Measurements from ENCODE around the gene DNMT3A. TPM values are rescaled to one million over a fixed set of nuclear protein-coding genes. Genes with fewer than 3 reads are reported as not detected.

Gene DNMT3A
- total and polyA plus RNA-seq, 2 experiments from 2014 or later: 2.5 to 18.4 TPM

DNA sequence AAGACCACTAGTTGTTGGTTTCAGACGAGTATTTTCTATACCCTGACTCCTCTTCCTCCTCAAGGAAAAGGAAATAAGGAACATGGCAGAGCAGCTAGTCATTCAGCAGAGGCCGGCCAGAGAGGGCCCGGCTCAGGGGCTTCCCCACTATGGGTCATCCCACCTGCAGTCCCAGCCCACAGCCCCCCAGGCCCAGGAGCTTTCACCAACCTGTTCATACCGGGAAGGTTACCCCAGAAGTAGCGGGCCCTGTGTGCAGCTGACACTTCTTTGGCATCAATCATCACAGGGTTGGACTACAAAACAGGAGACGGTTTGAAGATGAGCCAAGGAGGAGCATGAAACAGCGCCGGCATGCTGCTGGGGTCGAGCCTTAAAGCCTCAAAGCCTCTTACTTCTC is 102.8 kb downstream of the DNMT3A start:
- Histone ChIP-seq H3F3A (ENCODE audit: insufficient read depth) (no peaks in the 10 kb centered on the region), H3K36me3 (ENCODE audit: low read depth) (no peaks in the 10 kb centered on the region; the same call in 1 of the 2 replicates), H3K27ac (no peak overlapping the region), H3K9me2 (ENCODE audit: insufficient read depth) (no peaks in the 10 kb centered on the region), H3K4me2 (ENCODE audit: unreplicated experiment) (no peak overlapping the region), H3K9me3 (ENCODE audit: low read depth) (no peaks in the 10 kb centered on the region), H3K9ac (no peak overlapping the region), H3K4me3 (no peak overlapping the region), H4K20me1 (ENCODE audit: insufficient read depth) (no peaks in the 10 kb centered on the region), H3K79me2 (ENCODE audit: insufficient read depth) (no peaks in the 10 kb centered on the region), H2AFZ (no peak overlapping the region), H3K27me3 (replicated peaks; ENCODE audit: insufficient read depth) (no peaks in the 10 kb centered on the region), H3K4me1 (ENCODE audit: insufficient read depth) (no peaks in the 10 kb centered on the region)
- no peak for DNase-seq
- 88% methylated on average over 9 of the region's 9 CpGs for WGBS, 2 experiments (ENCODE audit: low coverage in 1 of 2, low lambda C conversion rate in 2 of 2, missing lambda C conversion rate in 2 of 2)
- in situ Hi-C loops (cut with MboI): no loop called here
- TF ChIP-seq EZH2 (IDR thresholded peaks at IDR 0.05; ENCODE audit: insufficient read depth, poor library complexity, severe bottlenecking) (no peak), EZH2phosphoT487 (IDR thresholded peaks at IDR 0.05; ENCODE audit: insufficient read depth, low read depth) (no peak)

DNA sequence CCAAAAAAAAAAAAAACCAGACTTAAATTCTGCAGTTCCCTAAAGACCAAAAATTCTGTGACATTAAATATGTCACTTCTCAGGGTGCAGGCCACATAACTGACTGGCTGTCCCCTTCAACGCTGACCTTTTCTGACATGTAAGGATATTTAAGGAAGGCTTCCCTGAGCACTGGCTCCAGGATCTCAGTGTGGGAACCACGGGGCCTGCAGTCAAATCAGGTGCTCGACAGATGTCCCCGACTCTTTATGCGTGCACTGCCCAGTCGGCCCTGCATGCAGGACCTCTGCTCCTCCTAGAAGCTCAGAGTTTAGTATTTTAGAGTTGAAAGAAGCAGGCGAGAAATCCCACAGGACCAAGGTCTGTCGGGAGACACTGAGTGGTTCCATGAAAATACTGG is 104.0 kb downstream of the DNMT3A start:
- TF ChIP-seq EZH2 (IDR thresholded peaks at IDR 0.05; ENCODE audit: insufficient read depth, poor library complexity, severe bottlenecking) (no peak), EZH2phosphoT487 (IDR thresholded peaks at IDR 0.05; ENCODE audit: insufficient read depth, low read depth) (no peak)
- no peaks in the 10 kb centered on the region for H3K9me3 ChIP-seq (ENCODE audit: low read depth)
- no peak for DNase-seq
- H3K9me2 ChIP-seq (ENCODE audit: insufficient read depth): no peaks in the 10 kb centered on the region
- no peak overlapping the region for H3K4me3 ChIP-seq
- 83 to 90% methylated on average over 8 of the region's 8 CpGs for WGBS, 2 experiments (ENCODE audit: low coverage in 1 of 2, low lambda C conversion rate in 2 of 2, missing lambda C conversion rate in 2 of 2)
- H3K4me1 ChIP-seq (ENCODE audit: insufficient read depth): no peaks in the 10 kb centered on the region
- H3K4me2 ChIP-seq (ENCODE audit: unreplicated experiment): no peak overlapping the region
- no peaks in the 10 kb centered on the region for H3K79me2 ChIP-seq (ENCODE audit: insufficient read depth)
- H4K20me1 ChIP-seq (ENCODE audit: insufficient read depth): no peaks in the 10 kb centered on the region
- no peaks in the 10 kb centered on the region; the same call in 1 of the 2 replicates for H3K36me3 ChIP-seq (ENCODE audit: low read depth)
- no peak overlapping the region for H3K27ac ChIP-seq
- no peaks in the 10 kb centered on the region for H3K27me3 ChIP-seq (replicated peaks; ENCODE audit: insufficient read depth)
- no peaks in the 10 kb centered on the region for H3F3A ChIP-seq (ENCODE audit: insufficient read depth)
- no peak overlapping the region for H2AFZ ChIP-seq
- in situ Hi-C loops (cut with MboI): no loop called here
- no peak overlapping the region for H3K9ac ChIP-seq

DNA sequence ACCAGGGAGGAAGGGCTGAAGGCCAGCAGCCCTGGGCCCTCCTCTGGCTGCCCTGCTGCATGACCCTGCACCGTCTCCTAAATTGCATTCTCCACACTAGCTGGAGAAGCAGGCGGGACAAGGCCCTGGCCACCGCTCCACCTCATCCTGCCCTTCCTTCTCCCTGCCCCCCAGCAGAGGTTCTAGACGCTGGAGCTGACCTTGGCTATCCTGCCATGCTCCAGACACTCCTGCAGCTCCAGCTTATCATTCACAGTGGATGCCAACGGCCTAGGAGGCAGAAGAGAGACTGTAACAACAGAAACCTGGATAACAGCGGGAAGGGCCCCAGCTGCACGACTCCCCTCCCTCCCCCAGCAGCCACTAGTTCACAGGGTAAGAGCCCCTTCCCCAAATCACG is 105.0 kb downstream of the DNMT3A start:
- Histone ChIP-seq H3K4me3 (no peak overlapping the region), H2AFZ (no peak overlapping the region), H3K27ac (no peak overlapping the region), H4K20me1 (ENCODE audit: insufficient read depth) (no peaks in the 10 kb centered on the region), H3K27me3 (replicated peaks; ENCODE audit: insufficient read depth) (no peaks in the 10 kb centered on the region), H3K79me2 (ENCODE audit: insufficient read depth) (no peaks in the 10 kb centered on the region), H3K9ac (no peak overlapping the region), H3K9me2 (ENCODE audit: insufficient read depth) (no peaks in the 10 kb centered on the region), H3K4me2 (ENCODE audit: unreplicated experiment) (no peak overlapping the region), H3K4me1 (ENCODE audit: insufficient read depth) (no peaks in the 10 kb centered on the region), H3K9me3 (ENCODE audit: low read depth) (no peaks in the 10 kb centered on the region), H3K36me3 (ENCODE audit: low read depth) (no peaks in the 10 kb centered on the region; the same call in 1 of the 2 replicates), H3F3A (ENCODE audit: insufficient read depth) (no peaks in the 10 kb centered on the region)
- in situ Hi-C loops (cut with MboI): no loop called here
- TF ChIP-seq EZH2phosphoT487 (IDR thresholded peaks at IDR 0.05; ENCODE audit: insufficient read depth, low read depth) (no peak), EZH2 (IDR thresholded peaks at IDR 0.05; ENCODE audit: insufficient read depth, poor library complexity, severe bottlenecking) (no peak)
- DNase-seq: no peak
- 96 to 98% methylated on average over 8 of the region's 8 CpGs for WGBS, 2 experiments (ENCODE audit: low coverage in 1 of 2, low lambda C conversion rate in 2 of 2, missing lambda C conversion rate in 2 of 2)

DNA sequence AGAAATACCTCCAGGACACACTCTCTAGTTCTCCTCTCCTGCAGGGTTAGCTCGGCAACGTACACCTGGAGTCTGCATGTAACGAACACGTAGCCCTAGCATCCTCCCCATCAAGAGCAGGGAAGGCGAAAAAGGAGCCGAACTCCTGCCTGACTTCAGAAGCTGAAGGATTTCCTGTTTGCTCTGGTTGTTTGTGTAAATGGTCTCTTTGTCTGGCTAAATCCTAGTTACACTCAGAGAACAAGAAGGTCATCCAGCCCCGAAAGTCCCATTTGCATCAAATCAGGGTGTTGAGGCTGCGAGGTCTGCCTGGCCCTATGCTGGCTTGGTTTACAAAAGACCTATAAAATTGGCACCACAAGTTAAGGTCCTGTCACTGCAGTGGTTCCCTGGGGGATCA is 107.0 kb downstream of the DNMT3A start:
- H3F3A ChIP-seq (ENCODE audit: insufficient read depth): no peaks in the 10 kb centered on the region
- no peak for TF ChIP-seq EZH2phosphoT487 (IDR thresholded peaks at IDR 0.05; ENCODE audit: insufficient read depth, low read depth)
- TF ChIP-seq EZH2 (IDR thresholded peaks at IDR 0.05; ENCODE audit: insufficient read depth, poor library complexity, severe bottlenecking): no peak
- H4K20me1 ChIP-seq (ENCODE audit: insufficient read depth): no peaks in the 10 kb centered on the region
- no peaks in the 10 kb centered on the region for H3K79me2 ChIP-seq (ENCODE audit: insufficient read depth)
- no peak overlapping the region for H3K9ac ChIP-seq
- H3K4me3 ChIP-seq: no peak overlapping the region
- 90 to 91% methylated on average over 8 of the region's 8 CpGs for WGBS, 2 experiments (ENCODE audit: low coverage in 1 of 2, low lambda C conversion rate in 2 of 2, missing lambda C conversion rate in 2 of 2)
- H3K9me2 ChIP-seq (ENCODE audit: insufficient read depth): no peaks in the 10 kb centered on the region
- no peaks in the 10 kb centered on the region for H3K9me3 ChIP-seq (ENCODE audit: low read depth)
- no peaks in the 10 kb centered on the region for H3K27me3 ChIP-seq (replicated peaks; ENCODE audit: insufficient read depth)
- DNase-seq: no peak
- no peak overlapping the region for H2AFZ ChIP-seq
- in situ Hi-C loops (cut with MboI): no loop called here
- H3K27ac ChIP-seq: no peak overlapping the region
- no peak overlapping the region for H3K4me2 ChIP-seq (ENCODE audit: unreplicated experiment)
- H3K36me3 ChIP-seq (ENCODE audit: low read depth): no peaks in the 10 kb centered on the region; the same call in 1 of the 2 replicates
- H3K4me1 ChIP-seq (ENCODE audit: insufficient read depth): no peaks in the 10 kb centered on the region
